ENCODE measurements around the gene AKIRIN2. TPM values are rescaled to one million over a fixed set of nuclear protein-coding genes. Genes with fewer than 3 reads are reported as not detected.

The AKIRIN2 gene
- total and polyA plus RNA-seq, 10 of the 15 experiments (the other 5 are each of a cell fraction or from before 2014, with no cell fraction given): 12.7 to 82.2 (median 42.6) TPM

DNA sequence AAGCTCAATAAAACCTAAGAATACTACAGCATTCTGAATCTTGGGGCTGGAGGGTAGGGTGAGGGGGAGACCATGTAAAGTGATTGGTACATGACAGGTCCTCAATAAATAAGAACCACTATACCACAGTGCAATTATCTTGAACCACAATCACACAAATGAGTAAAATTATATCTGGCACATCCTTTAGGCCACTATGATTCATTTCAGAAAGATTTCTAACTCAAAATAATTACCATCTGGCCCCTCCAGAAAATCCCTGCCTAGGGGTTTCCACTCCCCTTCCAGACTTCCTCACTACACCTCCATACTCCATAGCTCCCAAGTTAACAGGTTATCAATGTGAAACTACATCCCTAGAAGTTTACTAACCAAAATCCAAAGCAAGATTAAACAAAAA, 19.7 kb downstream of the AKIRIN2 start (continued):
- TF ChIP-seq, protein P1, sequence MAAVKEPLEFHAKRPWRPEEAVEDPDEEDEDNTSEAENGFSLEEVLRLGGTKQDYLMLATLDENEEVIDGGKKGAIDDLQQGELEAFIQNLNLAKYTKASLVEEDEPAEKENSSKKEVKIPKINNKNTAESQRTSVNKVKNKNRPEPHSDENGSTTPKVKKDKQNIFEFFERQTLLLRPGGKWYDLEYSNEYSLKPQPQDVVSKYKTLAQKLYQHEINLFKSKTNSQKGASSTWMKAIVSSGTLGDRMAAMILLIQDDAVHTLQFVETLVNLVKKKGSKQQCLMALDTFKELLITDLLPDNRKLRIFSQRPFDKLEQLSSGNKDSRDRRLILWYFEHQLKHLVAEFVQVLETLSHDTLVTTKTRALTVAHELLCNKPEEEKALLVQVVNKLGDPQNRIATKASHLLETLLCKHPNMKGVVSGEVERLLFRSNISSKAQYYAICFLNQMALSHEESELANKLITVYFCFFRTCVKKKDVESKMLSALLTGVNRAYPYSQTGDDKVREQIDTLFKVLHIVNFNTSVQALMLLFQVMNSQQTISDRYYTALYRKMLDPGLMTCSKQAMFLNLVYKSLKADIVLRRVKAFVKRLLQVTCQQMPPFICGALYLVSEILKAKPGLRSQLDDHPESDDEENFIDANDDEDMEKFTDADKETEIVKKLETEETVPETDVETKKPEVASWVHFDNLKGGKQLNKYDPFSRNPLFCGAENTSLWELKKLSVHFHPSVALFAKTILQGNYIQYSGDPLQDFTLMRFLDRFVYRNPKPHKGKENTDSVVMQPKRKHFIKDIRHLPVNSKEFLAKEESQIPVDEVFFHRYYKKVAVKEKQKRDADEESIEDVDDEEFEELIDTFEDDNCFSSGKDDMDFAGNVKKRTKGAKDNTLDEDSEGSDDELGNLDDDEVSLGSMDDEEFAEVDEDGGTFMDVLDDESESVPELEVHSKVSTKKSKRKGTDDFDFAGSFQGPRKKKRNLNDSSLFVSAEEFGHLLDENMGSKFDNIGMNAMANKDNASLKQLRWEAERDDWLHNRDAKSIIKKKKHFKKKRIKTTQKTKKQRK (IDR thresholded peaks at IDR 0.05; ENCODE audit: low read depth, low read length): no peak
- TF ChIP-seq SREBF2 (IDR thresholded peaks at IDR 0.05; ENCODE audit: low read length): no peak
- TF ChIP-seq ZSCAN29 (IDR thresholded peaks at IDR 0.05): no peak
- TF ChIP-seq, protein P2, sequence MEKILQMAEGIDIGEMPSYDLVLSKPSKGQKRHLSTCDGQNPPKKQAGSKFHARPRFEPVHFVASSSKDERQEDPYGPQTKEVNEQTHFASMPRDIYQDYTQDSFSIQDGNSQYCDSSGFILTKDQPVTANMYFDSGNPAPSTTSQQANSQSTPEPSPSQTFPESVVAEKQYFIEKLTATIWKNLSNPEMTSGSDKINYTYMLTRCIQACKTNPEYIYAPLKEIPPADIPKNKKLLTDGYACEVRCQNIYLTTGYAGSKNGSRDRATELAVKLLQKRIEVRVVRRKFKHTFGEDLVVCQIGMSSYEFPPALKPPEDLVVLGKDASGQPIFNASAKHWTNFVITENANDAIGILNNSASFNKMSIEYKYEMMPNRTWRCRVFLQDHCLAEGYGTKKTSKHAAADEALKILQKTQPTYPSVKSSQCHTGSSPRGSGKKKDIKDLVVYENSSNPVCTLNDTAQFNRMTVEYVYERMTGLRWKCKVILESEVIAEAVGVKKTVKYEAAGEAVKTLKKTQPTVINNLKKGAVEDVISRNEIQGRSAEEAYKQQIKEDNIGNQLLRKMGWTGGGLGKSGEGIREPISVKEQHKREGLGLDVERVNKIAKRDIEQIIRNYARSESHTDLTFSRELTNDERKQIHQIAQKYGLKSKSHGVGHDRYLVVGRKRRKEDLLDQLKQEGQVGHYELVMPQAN (conservative IDR thresholded peaks at IDR 0.05): no peak
- TF ChIP-seq MTA3 (IDR thresholded peaks at IDR 0.05; ENCODE audit: borderline replicate concordance, low read length): peak; percentile 23; the same call in 1 of the 2 replicates
- TF ChIP-seq, protein P3, sequence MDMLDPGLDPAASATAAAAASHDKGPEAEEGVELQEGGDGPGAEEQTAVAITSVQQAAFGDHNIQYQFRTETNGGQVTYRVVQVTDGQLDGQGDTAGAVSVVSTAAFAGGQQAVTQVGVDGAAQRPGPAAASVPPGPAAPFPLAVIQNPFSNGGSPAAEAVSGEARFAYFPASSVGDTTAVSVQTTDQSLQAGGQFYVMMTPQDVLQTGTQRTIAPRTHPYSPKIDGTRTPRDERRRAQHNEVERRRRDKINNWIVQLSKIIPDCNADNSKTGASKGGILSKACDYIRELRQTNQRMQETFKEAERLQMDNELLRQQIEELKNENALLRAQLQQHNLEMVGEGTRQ (IDR thresholded peaks at IDR 0.05; ENCODE audit: borderline replicate concordance, low read depth, low read length): no peak
- TF ChIP-seq PAX8 (IDR thresholded peaks at IDR 0.05): no peak
- no peak for TF ChIP-seq SRF (IDR thresholded peaks at IDR 0.05; ENCODE audit: low read depth in 2 of 2, low read length in 2 of 2)
- TF ChIP-seq, protein P4, sequence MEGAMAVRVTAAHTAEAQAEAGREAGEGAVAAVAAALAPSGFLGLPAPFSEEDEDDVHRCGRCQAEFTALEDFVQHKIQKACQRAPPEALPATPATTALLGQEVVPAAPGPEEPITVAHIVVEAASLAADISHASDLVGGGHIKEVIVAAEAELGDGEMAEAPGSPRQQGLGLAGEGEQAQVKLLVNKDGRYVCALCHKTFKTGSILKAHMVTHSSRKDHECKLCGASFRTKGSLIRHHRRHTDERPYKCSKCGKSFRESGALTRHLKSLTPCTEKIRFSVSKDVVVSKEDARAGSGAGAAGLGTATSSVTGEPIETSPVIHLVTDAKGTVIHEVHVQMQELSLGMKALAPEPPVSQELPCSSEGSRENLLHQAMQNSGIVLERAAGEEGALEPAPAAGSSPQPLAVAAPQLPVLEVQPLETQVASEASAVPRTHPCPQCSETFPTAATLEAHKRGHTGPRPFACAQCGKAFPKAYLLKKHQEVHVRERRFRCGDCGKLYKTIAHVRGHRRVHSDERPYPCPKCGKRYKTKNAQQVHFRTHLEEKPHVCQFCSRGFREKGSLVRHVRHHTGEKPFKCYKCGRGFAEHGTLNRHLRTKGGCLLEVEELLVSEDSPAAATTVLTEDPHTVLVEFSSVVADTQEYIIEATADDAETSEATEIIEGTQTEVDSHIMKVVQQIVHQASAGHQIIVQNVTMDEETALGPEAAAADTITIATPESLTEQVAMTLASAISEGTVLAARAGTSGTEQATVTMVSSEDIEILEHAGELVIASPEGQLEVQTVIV (IDR thresholded peaks at IDR 0.05; ENCODE audit: borderline replicate concordance, partially characterized antibody): no peak
- TF ChIP-seq ZNF24 (IDR thresholded peaks at IDR 0.05): 0 out of 2 replicates have a peak, but pooled peaks have one; percentile 34
- TF ChIP-seq STAT1 (conservative IDR thresholded peaks at IDR 0.05): no peak
- TF ChIP-seq MTA2 (IDR thresholded peaks at IDR 0.05; ENCODE audit: low read depth): peak; percentile 99
- no peak for TF ChIP-seq ESRRA (IDR thresholded peaks at IDR 0.05; ENCODE audit: low read length)
- peak; percentile 53; the same call in 1 of the 2 replicates for TF ChIP-seq PML (IDR thresholded peaks at IDR 0.05; ENCODE audit: low read length)
- TF ChIP-seq SIX5 (IDR thresholded peaks at IDR 0.05; ENCODE audit: low read depth, low read length, severe bottlenecking): no peak
- TF ChIP-seq TBL1XR1 (IDR thresholded peaks at IDR 0.05; ENCODE audit: low read depth, low read length): peak; percentile 21; the same call in 1 of the 2 replicates
- TF ChIP-seq KAT2A (conservative IDR thresholded peaks at IDR 0.05; ENCODE audit: control insufficient read depth, low read depth, low read length): no peak
- TF ChIP-seq, protein P5, sequence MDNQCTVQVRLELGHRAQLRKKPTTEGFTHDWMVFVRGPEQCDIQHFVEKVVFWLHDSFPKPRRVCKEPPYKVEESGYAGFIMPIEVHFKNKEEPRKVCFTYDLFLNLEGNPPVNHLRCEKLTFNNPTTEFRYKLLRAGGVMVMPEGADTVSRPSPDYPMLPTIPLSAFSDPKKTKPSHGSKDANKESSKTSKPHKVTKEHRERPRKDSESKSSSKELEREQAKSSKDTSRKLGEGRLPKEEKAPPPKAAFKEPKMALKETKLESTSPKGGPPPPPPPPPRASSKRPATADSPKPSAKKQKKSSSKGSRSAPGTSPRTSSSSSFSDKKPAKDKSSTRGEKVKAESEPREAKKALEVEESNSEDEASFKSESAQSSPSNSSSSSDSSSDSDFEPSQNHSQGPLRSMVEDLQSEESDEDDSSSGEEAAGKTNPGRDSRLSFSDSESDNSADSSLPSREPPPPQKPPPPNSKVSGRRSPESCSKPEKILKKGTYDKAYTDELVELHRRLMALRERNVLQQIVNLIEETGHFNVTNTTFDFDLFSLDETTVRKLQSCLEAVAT (IDR thresholded peaks at IDR 0.05): 0 out of 2 replicates have a peak, but pooled peaks have one; percentile 43
- no peak for TF ChIP-seq NFXL1 (IDR thresholded peaks at IDR 0.05; ENCODE audit: borderline replicate concordance)
- TF ChIP-seq WRNIP1 (IDR thresholded peaks at IDR 0.05; ENCODE audit: borderline replicate concordance, low read depth, low read length): no peak
- no peak for TF ChIP-seq GABPA (IDR thresholded peaks at IDR 0.05; ENCODE audit: low read depth)
- TF ChIP-seq RCOR1 (conservative IDR thresholded peaks at IDR 0.05; ENCODE audit: low read depth, low read length): no peak

Measured in GM12878 (cell line).